ENCODE measurements around the gene SCARF2. TPM values are rescaled to one million over a fixed set of nuclear protein-coding genes. Genes with fewer than 3 reads are reported as not detected.
"Not testable (repeated sequence)": the region's sequence is repeated elsewhere in the genome, so short reads cannot be mapped to it uniquely, and the experiment has no call there.

The SCARF2 gene
- total RNA-seq, 5 donors from 2014 or later (not counting 1 experiment from before 2014, with no cell fraction given): 1.6 to 3.1 (median 2.9) TPM

DNA sequence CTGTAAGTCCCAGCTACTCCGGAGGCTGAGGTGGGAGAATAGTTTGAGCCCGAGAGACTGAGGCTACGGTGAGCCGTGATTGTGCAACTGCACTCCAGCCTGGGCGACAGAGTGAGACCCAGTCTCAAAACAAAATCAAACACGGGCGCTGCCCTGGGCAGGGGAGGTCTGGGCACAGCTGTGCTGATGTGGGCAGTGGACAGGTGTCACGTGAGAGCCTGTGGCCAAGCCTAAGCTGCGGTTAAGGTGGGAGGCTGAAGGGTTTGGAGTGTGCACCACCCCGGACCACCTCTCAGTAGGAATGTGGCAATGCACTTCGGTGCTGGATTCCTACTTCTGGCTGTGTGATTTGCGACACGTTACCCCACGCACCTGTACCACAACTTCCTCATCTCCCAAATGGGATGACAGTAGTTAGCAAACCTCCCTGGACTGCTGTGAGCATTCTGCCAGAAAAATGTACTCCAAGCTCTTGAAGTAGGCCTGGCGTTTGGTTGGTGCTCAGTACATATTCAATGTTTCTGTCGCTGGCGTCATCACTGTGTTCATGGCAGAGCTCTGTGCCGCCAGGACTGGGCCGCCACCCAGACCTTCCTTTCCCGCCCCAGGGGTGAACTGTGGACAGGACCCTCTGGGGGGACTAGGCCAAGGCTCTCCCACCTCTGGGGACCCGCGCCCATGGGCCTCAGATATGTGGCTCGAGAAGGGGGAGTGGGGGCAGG lies 44.5 kb downstream of the SCARF2 start:
- 91% methylated on average over 10 of the region's 23 CpGs for WGBS (ENCODE audit: insufficient coverage)
- H3K4me1 ChIP-seq (ENCODE audit: control insufficient read depth in 1 of 2, extremely low read depth in 1 of 2, insufficient read depth in 2 of 2, low read length in 2 of 2): peaks cover 8 to 24% of the 10 kb centered on the region in 2 experiments
- POLR2A ChIA-PET: interaction anchor here in 1 of 2 donors (0.5 kb wide), 2 partner anchors 276 to 467 kb away, joined by 3 to 10 read pairs; partner anchors contain the start of gene TRMT2A

DNA sequence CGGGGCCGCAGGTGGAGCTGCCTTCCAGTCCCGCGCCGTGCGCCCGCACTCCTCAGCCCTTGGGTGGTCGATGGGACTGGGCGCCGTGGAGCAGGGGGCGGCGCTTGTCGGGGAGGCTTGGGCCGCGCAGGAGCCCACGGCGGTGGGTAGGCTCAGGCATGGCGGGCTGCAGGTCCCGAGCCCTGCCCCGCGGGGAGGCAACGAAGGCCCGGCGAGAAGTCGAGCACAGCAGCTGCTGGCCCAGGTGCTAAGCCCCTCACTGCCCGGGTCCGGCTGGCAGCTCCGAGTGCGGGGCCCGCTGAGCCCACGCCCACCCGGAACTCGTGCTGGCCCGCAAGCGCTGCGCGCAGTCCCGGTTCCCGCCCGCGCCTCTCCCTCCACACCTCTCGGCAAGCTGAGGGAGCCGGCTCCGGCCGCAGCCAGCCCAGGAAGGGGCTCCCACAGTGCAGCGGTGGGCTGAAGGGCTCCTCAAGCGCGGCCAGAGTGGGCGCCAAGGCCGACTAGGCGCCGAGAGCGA lies 45.2 kb downstream of the SCARF2 start:
- H3K27ac ChIP-seq (ENCODE audit: low read length): not testable (repeated sequence)

More for the DNA sequence above, 44.5 kb downstream of the SCARF2 start:
- Mint-ChIP-seq H3K9me3 (peaks cover 0 to 6% (median 4%) of the 10 kb centered on the region in 3 donors), H3K27ac (peak overlapping the region; percentile 93 to 95), H3K4me3 (peak overlapping the region; percentile 82 to 90 (median 89)), H3K4me1 (peaks cover 33 to 39% (median 35%) of the 10 kb centered on the region in 3 donors), H3K36me3 (peaks cover 4% of the 10 kb centered on the region), H3K27me3 (no peaks in the 10 kb centered on the region)
- CTCF ChIA-PET: no interaction called here
- H3K27me3 ChIP-seq (replicated peaks in 1 of 2; ENCODE audit: control insufficient read depth in 2 of 2, extremely low read depth in 1 of 2, insufficient read depth in 2 of 2, low read length in 1 of 2): peaks cover 0 to 2% of the 10 kb centered on the region in 2 experiments
- peak overlapping the region; percentile 68 to 85 for H3K4me3 ChIP-seq (ENCODE audit: control insufficient read depth in 1 of 2, extremely low read depth in 1 of 2, low read length in 1 of 2)
- peak overlapping the region; percentile 63 for H3K27ac ChIP-seq (ENCODE audit: low read length)
- H3K36me3 ChIP-seq (ENCODE audit: control insufficient read depth in 2 of 2, extremely low read depth in 1 of 2, insufficient read depth in 1 of 2, low read length in 1 of 2): no peaks in the 10 kb centered on the region
- no peaks in the 10 kb centered on the region for H3K9me3 ChIP-seq
- DNase-seq (peak in 1 of 35 experiments; percentile 14), ATAC-seq (replicated peaks in 1 of 4) (no peak)

DNA sequence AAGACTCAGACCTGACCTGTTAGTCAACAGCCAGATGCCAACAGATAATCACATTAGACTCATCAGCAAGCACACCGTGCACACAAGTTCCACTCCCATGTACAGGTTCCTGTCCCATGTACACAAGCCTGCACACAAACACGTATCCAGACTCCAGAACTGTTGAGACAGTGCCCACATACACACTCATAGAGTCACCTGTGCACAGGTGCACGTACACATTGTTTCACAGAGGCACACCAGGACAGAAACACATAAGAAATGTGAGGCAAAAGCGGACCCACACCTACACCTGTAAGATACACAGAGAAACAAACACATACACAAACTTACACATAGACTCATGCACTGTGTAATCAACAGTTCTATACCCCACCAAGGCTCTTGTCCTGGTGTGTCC lies 46.4 kb downstream of the SCARF2 start:
- POLR2A ChIA-PET: no interaction called here
- H3K4me3 Mint-ChIP-seq: no peak overlapping the region
- no peak overlapping the region for H3K27ac ChIP-seq (ENCODE audit: low read length)
- 97% methylated on average over 3 of the region's 4 CpGs for WGBS (ENCODE audit: insufficient coverage)
- H3K27me3 ChIP-seq (replicated peaks in 1 of 2; ENCODE audit: control insufficient read depth in 2 of 2, extremely low read depth in 1 of 2, insufficient read depth in 2 of 2, low read length in 1 of 2): peaks cover 0 to 6% of the 10 kb centered on the region in 2 experiments
- no peak overlapping the region for H3K27ac Mint-ChIP-seq
- CTCF ChIA-PET: no interaction called here
- H3K9me3 ChIP-seq: no peaks in the 10 kb centered on the region
- ATAC-seq (replicated peaks in 1 of 4) (no peak), DNase-seq (no peak)
- H3K4me1 ChIP-seq (ENCODE audit: control insufficient read depth in 1 of 2, extremely low read depth in 1 of 2, insufficient read depth in 2 of 2, low read length in 2 of 2): peaks cover 8 to 24% of the 10 kb centered on the region in 2 experiments
- no peaks in the 10 kb centered on the region for H3K36me3 ChIP-seq (ENCODE audit: control insufficient read depth in 2 of 2, extremely low read depth in 1 of 2, insufficient read depth in 1 of 2, low read length in 1 of 2)
- H3K4me3 ChIP-seq (ENCODE audit: control insufficient read depth in 1 of 2, extremely low read depth in 1 of 2, low read length in 1 of 2): no peak overlapping the region
- H3K36me3 Mint-ChIP-seq: no peaks in the 10 kb centered on the region
- peaks cover 22 to 24% (median 23%) of the 10 kb centered on the region in 3 donors for H3K4me1 Mint-ChIP-seq
- peaks cover 0 to 4% of the 10 kb centered on the region in 2 donors for H3K27me3 Mint-ChIP-seq
- H3K9me3 Mint-ChIP-seq: peaks cover 0 to 6% (median 4%) of the 10 kb centered on the region in 3 donors

More for the DNA sequence above, 45.2 kb downstream of the SCARF2 start:
- H3K27me3 ChIP-seq (replicated peaks in 1 of 2; ENCODE audit: control insufficient read depth in 2 of 2, extremely low read depth in 1 of 2, insufficient read depth in 2 of 2, low read length in 1 of 2); H3K36me3 Mint-ChIP-seq; H3K9me3 Mint-ChIP-seq; ATAC-seq (replicated peaks in 1 of 4); H3K4me3 Mint-ChIP-seq; H3K9me3 ChIP-seq; H3K27ac Mint-ChIP-seq; POLR2A ChIA-PET; H3K27me3 Mint-ChIP-seq; DNase-seq; H3K4me3 ChIP-seq (ENCODE audit: control insufficient read depth in 1 of 2, extremely low read depth in 1 of 2, low read length in 1 of 2); CTCF ChIA-PET; H3K36me3 ChIP-seq (ENCODE audit: control insufficient read depth in 2 of 2, extremely low read depth in 1 of 2, insufficient read depth in 1 of 2, low read length in 1 of 2): not testable (repeated sequence)
- peaks cover 8 to 24% of the 10 kb centered on the region in 2 experiments for H3K4me1 ChIP-seq (ENCODE audit: control insufficient read depth in 1 of 2, extremely low read depth in 1 of 2, insufficient read depth in 2 of 2, low read length in 2 of 2)
- 99% methylated on average over 50 of the region's 53 CpGs for WGBS (ENCODE audit: insufficient coverage)
- peaks cover 30 to 36% (median 32%) of the 10 kb centered on the region in 3 donors for H3K4me1 Mint-ChIP-seq

DNA sequence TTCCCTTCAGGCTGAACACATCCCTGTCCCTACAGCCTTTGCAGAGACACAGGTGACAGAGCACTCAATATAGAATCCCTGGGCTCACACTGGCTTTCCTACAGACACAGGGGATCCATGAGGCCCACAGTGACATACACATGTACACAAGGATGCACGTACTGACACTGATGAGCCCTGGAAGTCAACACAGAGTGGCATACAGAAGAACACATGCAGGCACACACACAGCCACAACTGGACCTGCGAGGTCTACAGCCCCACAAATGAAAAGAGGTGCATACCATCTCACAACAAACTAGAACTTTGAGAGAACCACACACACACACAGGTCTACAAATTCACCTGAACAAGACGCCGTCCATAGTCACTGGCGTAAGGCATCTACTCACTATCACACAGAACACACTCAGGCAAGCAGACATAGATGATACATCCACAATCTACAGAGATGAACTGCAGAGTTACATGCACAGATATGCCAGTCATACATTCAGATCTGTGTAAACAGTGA lies 47.2 kb downstream of the SCARF2 start:
- Mint-ChIP-seq H3K27ac (no peak overlapping the region), H3K4me1 (peaks cover 14 to 16% (median 16%) of the 10 kb centered on the region in 3 donors), H3K4me3 (no peak overlapping the region), H3K9me3 (peaks cover 0 to 6% (median 4%) of the 10 kb centered on the region in 3 donors), H3K27me3 (peaks cover 0 to 6% of the 10 kb centered on the region in 2 donors), H3K36me3 (no peaks in the 10 kb centered on the region)
- no peak for ATAC-seq (replicated peaks in 1 of 4)
- WGBS (ENCODE audit: insufficient coverage): 78% methylated on average over 5 of the region's 5 CpGs
- H3K27ac ChIP-seq (ENCODE audit: low read length): no peak overlapping the region
- DNase-seq: no peak
- ChIA-PET CTCF (no interaction called here), POLR2A (no interaction called here)
- no peaks in the 10 kb centered on the region for H3K9me3 ChIP-seq
- peaks cover 7 to 19% of the 10 kb centered on the region in 2 experiments for H3K4me1 ChIP-seq (ENCODE audit: control insufficient read depth in 1 of 2, extremely low read depth in 1 of 2, insufficient read depth in 2 of 2, low read length in 2 of 2)
- no peak overlapping the region for H3K4me3 ChIP-seq (ENCODE audit: control insufficient read depth in 1 of 2, extremely low read depth in 1 of 2, low read length in 1 of 2)
- no peaks in the 10 kb centered on the region for H3K36me3 ChIP-seq (ENCODE audit: control insufficient read depth in 2 of 2, extremely low read depth in 1 of 2, insufficient read depth in 1 of 2, low read length in 1 of 2)
- peaks cover 0 to 6% of the 10 kb centered on the region in 2 experiments for H3K27me3 ChIP-seq (replicated peaks in 1 of 2; ENCODE audit: control insufficient read depth in 2 of 2, extremely low read depth in 1 of 2, insufficient read depth in 2 of 2, low read length in 1 of 2)

DNA sequence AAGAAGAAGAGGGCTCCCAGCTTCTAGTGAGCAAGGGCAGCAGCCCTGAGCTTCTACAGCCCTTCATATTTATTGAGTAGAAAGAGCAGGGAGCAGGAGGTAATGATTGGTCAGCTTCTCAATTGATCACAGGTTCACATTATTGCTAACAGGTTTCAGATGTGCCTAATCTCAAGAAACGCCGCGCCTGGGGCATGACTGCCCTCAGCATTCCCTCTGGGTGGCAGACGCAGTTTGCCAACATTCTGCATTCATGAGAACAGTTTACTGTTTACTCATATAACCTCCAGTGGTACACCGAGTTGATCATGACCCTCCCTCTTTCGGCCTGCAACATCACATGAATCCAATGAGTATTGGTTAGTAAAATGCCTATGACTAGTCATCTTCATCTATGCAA lies 48.3 kb downstream of the SCARF2 start:
- no peaks in the 10 kb centered on the region for H3K9me3 ChIP-seq
- POLR2A ChIA-PET: no interaction called here
- peaks cover 0 to 14% of the 10 kb centered on the region in 2 experiments for H3K27me3 ChIP-seq (replicated peaks in 1 of 2; ENCODE audit: control insufficient read depth in 2 of 2, extremely low read depth in 1 of 2, insufficient read depth in 2 of 2, low read length in 1 of 2)
- peaks cover 0 to 8% of the 10 kb centered on the region in 2 experiments for H3K4me1 ChIP-seq (ENCODE audit: control insufficient read depth in 1 of 2, extremely low read depth in 1 of 2, insufficient read depth in 2 of 2, low read length in 2 of 2)
- Mint-ChIP-seq H3K4me3 (no peak overlapping the region), H3K36me3 (no peaks in the 10 kb centered on the region), H3K27me3 (peaks cover 0 to 6% of the 10 kb centered on the region in 2 donors), H3K27ac (no peak overlapping the region), H3K4me1 (peaks cover 4 to 7% (median 5%) of the 10 kb centered on the region in 3 donors), H3K9me3 (peaks cover 0 to 6% (median 4%) of the 10 kb centered on the region in 3 donors)
- DNase-seq (no peak), ATAC-seq (replicated peaks in 1 of 4) (no peak)
- H3K36me3 ChIP-seq (ENCODE audit: control insufficient read depth in 2 of 2, extremely low read depth in 1 of 2, insufficient read depth in 1 of 2, low read length in 1 of 2): no peaks in the 10 kb centered on the region
- no peak overlapping the region for H3K27ac ChIP-seq (ENCODE audit: low read length)
- H3K4me3 ChIP-seq (ENCODE audit: control insufficient read depth in 1 of 2, extremely low read depth in 1 of 2, low read length in 1 of 2): no peak overlapping the region
- CTCF ChIA-PET: interaction anchor here in 1 of 2 donors (0.6 kb wide), 1 partner anchor 105 kb away, joined by 3 read pairs; no protein-coding TSS in a partner anchor
- 92% methylated on average over 4 of the region's 6 CpGs for WGBS (ENCODE audit: insufficient coverage)

DNA sequence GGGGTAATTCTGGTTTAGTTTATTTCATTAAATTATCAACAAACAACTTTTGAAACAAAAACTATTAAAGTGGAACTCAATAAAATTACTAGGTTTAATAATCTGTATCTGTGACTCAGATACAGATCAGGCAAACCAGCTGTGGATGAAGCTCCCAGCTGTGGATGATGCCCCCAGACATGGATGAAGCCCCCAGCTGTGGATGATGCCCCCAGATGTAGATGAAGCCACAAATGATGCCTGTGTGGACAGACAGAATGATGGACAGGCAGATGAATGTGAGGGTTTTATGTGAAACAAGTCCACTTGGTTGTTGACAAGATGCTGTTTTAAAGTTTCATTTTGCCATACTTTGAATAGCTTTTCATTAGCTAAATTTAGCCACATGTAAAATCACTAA lies 49.4 kb downstream of the SCARF2 start:
- Mint-ChIP-seq H3K36me3 (no peaks in the 10 kb centered on the region), H3K27ac (no peak overlapping the region), H3K4me1 (no peaks in the 10 kb centered on the region), H3K9me3 (peaks cover 0 to 6% (median 4%) of the 10 kb centered on the region in 3 donors), H3K4me3 (no peak overlapping the region), H3K27me3 (peaks cover 0 to 6% of the 10 kb centered on the region in 2 donors)
- Histone ChIP-seq H3K36me3 (ENCODE audit: control insufficient read depth in 2 of 2, extremely low read depth in 1 of 2, insufficient read depth in 1 of 2, low read length in 1 of 2) (no peaks in the 10 kb centered on the region), H3K4me3 (ENCODE audit: control insufficient read depth in 1 of 2, extremely low read depth in 1 of 2, low read length in 1 of 2) (no peak overlapping the region), H3K27me3 (replicated peaks in 1 of 2; ENCODE audit: control insufficient read depth in 2 of 2, extremely low read depth in 1 of 2, insufficient read depth in 2 of 2, low read length in 1 of 2) (peaks cover 0 to 14% of the 10 kb centered on the region in 2 experiments), H3K4me1 (ENCODE audit: control insufficient read depth in 1 of 2, extremely low read depth in 1 of 2, insufficient read depth in 2 of 2, low read length in 2 of 2) (peaks cover 0 to 1% of the 10 kb centered on the region in 2 experiments), H3K9me3 (no peaks in the 10 kb centered on the region), H3K27ac (ENCODE audit: low read length) (no peak overlapping the region)
- ChIA-PET CTCF (no interaction called here), POLR2A (interaction anchor here in 1 of 2 donors (0.6 kb wide), 1 partner anchor 1243 kb away, joined by 4 read pairs; no protein-coding TSS in a partner anchor)
- no peak for DNase-seq
- ATAC-seq (replicated peaks in 1 of 4): no peak
